GM12865 (cell line): ENCODE data around the gene PCID2.

ENCODE experiments used
- DNase-seq: peaks from one replicate; pipeline ENCODE4 v3.0.0; 2010; ENCODE audit warnings: low read depth
- H3K4me3 ChIP-seq: 2 replicates; pipeline ENCODE4 v1.5.1; 2011; ENCODE audit warnings: mild to moderate bottlenecking, low read depth, low read length, control low read depth
- CTCF ChIP-seq: IDR thresholded peaks from 2 replicates; pipeline ENCODE4 v1.5.1; 2011; ENCODE audit warnings: low read length, control low read depth, low read depth, inconsistent platforms; ENCODE audit not compliant: insufficient read depth; ENCODE audit errors: missing control alignments

Gene PCID2

GRCh38 chr13:113138792-113139551 lies 69.5 kb downstream of the PCID2 start:
- no peak overlapping the region for H3K4me3 ChIP-seq
- DNase-seq, result no peak
- no peak for TF ChIP-seq CTCF

GRCh38 chr13:113137691-113138298 lies 70.7 kb downstream of the PCID2 start:
- no peak for TF ChIP-seq CTCF
- no peak overlapping the region for H3K4me3 ChIP-seq
- no peak for DNase-seq

DNA sequence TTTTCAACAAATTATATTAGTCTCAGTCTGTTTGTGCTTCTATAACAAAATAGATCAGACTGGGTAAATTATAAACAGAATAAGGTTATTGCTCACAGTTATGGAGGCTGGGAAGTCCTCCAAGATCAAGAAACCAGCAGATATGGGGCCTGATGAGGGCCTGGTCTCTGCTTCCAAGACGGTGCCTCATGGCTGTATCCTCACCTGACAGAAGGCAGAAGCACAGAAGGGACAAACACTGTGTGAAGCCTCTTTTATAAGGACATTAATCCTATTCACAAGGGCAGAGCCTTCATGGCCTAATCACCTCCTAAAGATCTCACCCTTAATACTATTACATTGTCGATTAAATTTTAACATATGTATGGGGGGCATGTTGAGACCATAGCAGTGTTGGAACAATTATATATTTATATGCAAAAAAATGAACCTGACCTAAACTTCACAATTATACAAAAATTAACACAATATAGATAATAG lies 73.1 kb downstream of the PCID2 start:
- no peak for DNase-seq
- no peak for TF ChIP-seq CTCF
- H3K4me3 ChIP-seq, result no peak overlapping the region

GRCh38 chr13:113129921-113130750 lies 78.3 kb downstream of the PCID2 start:
- H3K4me3 ChIP-seq, result no peak overlapping the region
- no peak for TF ChIP-seq CTCF
- DNase-seq, result no peak

DNA sequence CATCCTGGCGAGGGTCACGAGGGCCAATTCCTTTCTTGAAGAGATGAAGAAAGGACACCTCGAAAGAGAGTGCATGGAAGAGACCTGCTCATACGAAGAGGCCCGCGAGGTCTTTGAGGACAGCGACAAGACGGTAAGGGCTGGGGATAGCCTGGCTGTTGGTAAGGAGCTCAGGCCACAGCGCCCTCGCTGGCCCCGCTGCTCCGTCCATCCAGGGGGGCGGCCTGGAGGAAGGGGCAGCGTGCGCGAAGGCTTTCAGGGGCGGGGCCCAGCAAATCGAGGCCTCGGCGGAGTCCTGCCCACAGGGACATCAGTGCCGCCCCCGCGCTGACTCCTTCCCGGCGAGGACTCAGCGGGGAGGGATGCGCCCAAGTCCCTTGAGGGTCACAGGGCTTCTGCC lies 79.0 kb downstream of the PCID2 start:
- no peak for TF ChIP-seq CTCF
- H3K4me3 ChIP-seq, result no peak overlapping the region

More for the DNA sequence above, 79.0 kb downstream of the PCID2 start:
- DNase-seq, result no peak
